Subcutaneous adipose tissue (tissue), 4 donors: Measurements from ENCODE around the gene MIA2. TPM values are rescaled to one million over a fixed set of nuclear protein-coding genes. Genes with fewer than 3 reads are reported as not detected.

ENCODE experiments used
- total RNA-seq, 4 donors: library from RNA; depleted of rRNA; stranded (reverse); fragments of >200 nt; gene quantifications; one replicate each; pipeline ENCODE4 v1.1.0, GENCODE V29; 2016
- TF ChIP-seq, protein P1 (sequence below): fragments of 450-650 bp; IDR thresholded peaks from one replicate; pipeline ENCODE4 v1.5.1; 2016; ENCODE audit warnings: low read depth, mild to moderate bottlenecking, control low read depth, antibody characterized with exemption, moderate library complexity

Gene MIA2
- total RNA-seq, 4 donors from 2014 or later = 17.6 to 23.3 (median 19.0) TPM

DNA sequence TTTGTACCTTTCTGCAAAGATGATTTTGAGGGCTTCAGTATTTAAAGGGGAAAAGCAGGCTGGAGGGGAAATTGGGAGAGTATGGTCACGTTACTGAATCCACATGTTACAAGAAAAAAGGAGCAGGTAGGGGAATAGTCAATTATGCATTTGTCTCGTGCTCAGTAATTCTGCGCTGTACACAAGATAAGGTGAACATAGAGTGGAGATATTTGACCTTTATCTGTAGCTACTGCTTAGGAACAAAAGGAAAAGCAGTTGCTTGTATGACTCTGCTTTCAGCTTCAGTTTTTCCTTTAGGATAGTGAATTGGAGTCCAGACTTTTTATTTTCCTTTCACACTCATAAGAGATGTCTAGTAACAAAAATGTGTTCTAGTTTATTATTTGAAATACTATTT lies 148.7 kb downstream of the MIA2 start:
- TF ChIP-seq, protein P1, sequence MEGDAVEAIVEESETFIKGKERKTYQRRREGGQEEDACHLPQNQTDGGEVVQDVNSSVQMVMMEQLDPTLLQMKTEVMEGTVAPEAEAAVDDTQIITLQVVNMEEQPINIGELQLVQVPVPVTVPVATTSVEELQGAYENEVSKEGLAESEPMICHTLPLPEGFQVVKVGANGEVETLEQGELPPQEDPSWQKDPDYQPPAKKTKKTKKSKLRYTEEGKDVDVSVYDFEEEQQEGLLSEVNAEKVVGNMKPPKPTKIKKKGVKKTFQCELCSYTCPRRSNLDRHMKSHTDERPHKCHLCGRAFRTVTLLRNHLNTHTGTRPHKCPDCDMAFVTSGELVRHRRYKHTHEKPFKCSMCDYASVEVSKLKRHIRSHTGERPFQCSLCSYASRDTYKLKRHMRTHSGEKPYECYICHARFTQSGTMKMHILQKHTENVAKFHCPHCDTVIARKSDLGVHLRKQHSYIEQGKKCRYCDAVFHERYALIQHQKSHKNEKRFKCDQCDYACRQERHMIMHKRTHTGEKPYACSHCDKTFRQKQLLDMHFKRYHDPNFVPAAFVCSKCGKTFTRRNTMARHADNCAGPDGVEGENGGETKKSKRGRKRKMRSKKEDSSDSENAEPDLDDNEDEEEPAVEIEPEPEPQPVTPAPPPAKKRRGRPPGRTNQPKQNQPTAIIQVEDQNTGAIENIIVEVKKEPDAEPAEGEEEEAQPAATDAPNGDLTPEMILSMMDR = no peak

- TF ChIP-seq, protein P1 = no peak
Observed at GRCh38 chr14:39383026-39383660, 149.4 kb downstream of the MIA2 start.

DNA sequence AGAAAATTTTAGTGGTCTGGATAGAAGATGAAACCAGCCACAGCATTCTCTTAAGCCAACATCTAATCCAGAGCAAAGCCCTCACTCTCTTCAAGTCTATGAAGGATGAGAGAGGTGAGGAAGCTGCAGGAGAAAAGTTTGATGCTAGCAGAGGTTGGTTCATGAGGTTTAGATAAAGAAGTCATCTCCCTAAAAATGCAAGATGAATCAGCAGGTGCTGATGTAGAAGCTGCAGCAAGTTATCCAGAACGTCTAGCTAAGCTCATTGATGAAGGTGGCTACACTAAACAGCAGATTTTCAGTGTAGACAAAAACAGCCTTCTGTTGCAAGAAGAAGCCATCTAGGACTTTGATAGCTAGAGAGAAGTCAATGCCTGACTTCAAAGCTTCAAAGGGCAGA lies 150.0 kb downstream of the MIA2 start:
- TF ChIP-seq, protein P1 = no peak

DNA sequence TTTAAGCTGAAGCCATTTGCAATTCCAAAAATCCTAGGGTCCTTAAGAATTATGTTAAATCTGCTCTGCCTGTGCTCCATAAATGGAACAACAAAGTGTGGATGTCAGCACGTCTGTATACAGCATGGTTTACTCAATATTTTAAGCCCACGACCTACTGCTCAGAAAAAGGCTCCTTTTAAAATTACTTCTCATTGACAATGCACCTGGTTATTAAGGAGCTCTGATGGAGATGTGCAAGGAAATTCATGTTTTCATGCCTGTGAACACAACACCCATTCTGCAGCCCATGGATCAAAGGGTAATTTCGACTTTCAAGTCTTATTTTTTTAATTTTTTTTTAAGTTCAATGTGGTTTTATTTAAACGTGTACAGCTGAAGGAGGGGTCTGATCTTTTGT lies 150.5 kb downstream of the MIA2 start:
- TF ChIP-seq, protein P1 = no peak

- TF ChIP-seq, protein P1 = no peak
Observed at GRCh38 chr14:39393289-39393688, 159.6 kb downstream of the MIA2 start.

DNA sequence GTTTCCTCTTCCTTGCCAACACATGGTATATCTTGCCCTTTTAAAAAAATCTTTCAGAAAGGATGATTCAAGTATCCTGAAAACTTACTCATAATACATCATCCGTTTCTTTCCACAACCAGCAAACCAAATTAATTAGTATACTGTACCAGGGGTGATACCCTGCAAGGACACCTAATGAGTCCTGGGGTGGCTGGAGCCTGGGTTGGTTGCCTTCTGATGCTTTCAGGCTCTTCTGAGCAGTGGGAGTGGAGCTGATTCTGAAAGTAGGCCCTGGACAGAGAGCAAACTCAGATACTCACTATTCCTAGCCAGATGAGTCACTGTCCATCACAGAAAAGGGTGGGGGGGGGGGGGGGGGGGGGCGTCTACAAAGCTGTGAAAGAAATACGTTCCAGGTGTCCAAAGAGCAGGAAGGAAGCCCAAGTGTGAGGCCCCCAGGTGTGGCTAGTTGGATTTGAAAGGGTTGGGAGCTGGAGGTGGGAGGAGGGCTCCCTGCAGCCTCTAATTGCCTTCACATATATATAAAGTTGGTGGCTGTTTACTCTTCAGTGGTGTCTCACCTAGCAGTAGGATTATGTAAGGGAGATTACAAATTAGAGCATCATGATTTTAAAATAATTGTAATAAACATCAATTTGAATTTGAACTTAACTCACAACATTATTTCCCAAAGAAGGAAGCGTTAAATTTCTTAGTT lies 162.0 kb downstream of the MIA2 start:
- TF ChIP-seq, protein P1 = no peak

DNA sequence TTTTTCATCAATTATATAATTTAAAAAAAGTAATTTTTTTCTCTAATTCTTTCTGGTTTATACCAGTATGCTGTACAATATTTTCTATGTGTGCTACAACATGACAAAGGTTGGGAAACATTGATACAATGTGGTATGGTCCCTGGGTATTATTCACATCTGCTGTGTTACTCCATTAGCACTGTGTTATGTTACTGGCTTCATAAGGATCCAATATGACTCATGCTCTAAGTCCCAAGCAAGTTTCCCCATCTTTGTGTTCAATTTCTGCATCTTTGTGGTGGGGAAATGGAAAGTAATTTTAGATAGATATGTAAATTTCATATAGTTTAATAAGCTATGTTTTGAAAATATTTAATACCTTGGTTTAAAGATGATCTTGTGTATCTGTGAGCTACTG lies 162.7 kb downstream of the MIA2 start:
- TF ChIP-seq, protein P1 = no peak
